GM12874 (cell line): Measurements from ENCODE around the gene GPC5.

ENCODE experiments used
- CTCF ChIP-seq: IDR thresholded peaks from 2 replicates; pipeline ENCODE4 v1.5.1; 2011; ENCODE audit warnings: low read depth, mild to moderate bottlenecking, control low read depth, low read length, moderate library complexity; ENCODE audit not compliant: insufficient read depth

The GPC5 gene

GRCh38 chr13:92451060-92451459 is 1052.6 kb downstream of the GPC5 start:
- no peak for TF ChIP-seq CTCF

GRCh38 chr13:92452840-92453239 is 1054.4 kb downstream of the GPC5 start:
- no peak for TF ChIP-seq CTCF

GRCh38 chr13:92459306-92459705 is 1060.9 kb downstream of the GPC5 start:
- no peak for TF ChIP-seq CTCF

GRCh38 chr13:92460479-92460878 is 1062.1 kb downstream of the GPC5 start:
- TF ChIP-seq CTCF: no peak

GRCh38 chr13:92461402-92461801 is 1063.0 kb downstream of the GPC5 start:
- no peak for TF ChIP-seq CTCF

- TF ChIP-seq CTCF: no peak
Observed at GRCh38 chr13:92461831-92462230, 1063.4 kb downstream of the GPC5 start.

GRCh38 chr13:92463134-92463533 is 1064.7 kb downstream of the GPC5 start:
- no peak for TF ChIP-seq CTCF
